ENCODE measurements around the gene B4GALT3.

The B4GALT3 gene

GRCh38 chr1:161172776-161173376 is 4.4 kb downstream of the B4GALT3 start:
- no peak for TF ChIP-seq CTCF (IDR thresholded peaks at IDR 0.05; ENCODE audit: control extremely low read depth, extremely low read depth, low read depth, missing control alignments)
- POLR2A ChIA-PET: no interaction called here
- CTCF ChIA-PET: no interaction called here
- DNase-seq (ENCODE audit: extremely low spot score): no peak

DNA sequence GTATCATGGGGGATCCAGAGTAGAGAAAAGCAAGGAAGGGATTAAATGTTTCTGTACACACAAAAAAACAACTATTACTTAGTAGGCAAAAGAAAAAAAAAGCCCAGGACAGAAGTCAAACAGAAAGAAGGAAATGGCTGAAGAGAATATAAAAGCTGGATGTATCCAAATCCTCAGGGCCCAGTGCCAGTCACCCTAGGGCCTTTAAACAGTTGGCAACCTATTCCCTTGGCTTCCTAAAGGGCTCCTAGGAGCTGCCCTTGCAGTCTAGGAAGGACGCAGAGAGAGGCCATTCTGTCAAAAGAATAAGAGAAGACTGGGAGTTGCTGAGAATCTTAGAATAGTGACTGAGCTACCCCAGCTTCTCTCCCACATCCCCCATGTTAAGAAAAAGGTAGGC is 5.0 kb downstream of the B4GALT3 start:
- no peak for TF ChIP-seq CTCF (IDR thresholded peaks at IDR 0.05; ENCODE audit: control extremely low read depth, extremely low read depth, low read depth, missing control alignments)
- ChIA-PET CTCF (interaction anchor here (1.9 kb wide), 1 partner anchor 20 kb away, joined by 11 read pairs; no protein-coding TSS in a partner anchor), POLR2A (no interaction called here)
- DNase-seq (ENCODE audit: extremely low spot score): no peak

DNA sequence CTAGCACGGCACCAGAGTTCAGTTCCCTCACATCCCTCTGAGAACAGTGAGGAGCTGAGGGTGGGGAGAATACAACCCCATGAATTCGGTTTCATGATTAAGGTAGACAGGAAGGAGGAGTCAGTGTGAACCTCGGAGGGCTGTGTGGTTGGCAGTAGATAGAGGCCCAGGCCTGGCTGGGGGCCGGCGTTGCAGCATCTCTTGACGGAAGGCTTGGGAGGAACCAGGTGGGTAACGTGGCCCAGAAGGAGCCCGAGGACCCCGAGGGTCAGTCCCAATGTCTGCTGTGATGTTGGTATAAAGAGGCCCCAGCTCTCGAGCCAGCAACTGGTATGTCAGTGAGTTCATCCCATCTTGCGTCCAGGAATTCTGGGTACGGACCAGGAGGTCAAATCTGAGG is 5.6 kb downstream of the B4GALT3 start:
- ChIA-PET CTCF (interaction anchor here (1.0 to 2.4 kb wide), 3 partner anchors 9 to 20 kb away, joined by 6 to 11 read pairs (median 6); no protein-coding TSS in a partner anchor), POLR2A (no interaction called here)
- DNase-seq (ENCODE audit: extremely low spot score): no peak
- TF ChIP-seq CTCF (IDR thresholded peaks at IDR 0.05; ENCODE audit: control extremely low read depth, extremely low read depth, low read depth, missing control alignments): no peak

- CTCF ChIA-PET: interaction anchor here (1.0 to 2.4 kb wide), 4 partner anchors 10 to 55 kb away, joined by 6 to 11 read pairs (median 7); partner anchors contain the start of gene TOMM40L
- DNase-seq (ENCODE audit: extremely low spot score): no peak
- POLR2A ChIA-PET: interaction anchor here (0.5 kb wide), 1 partner anchor 50 kb away, joined by 4 read pairs; no protein-coding TSS in a partner anchor
- no peak for TF ChIP-seq CTCF (IDR thresholded peaks at IDR 0.05; ENCODE audit: control extremely low read depth, extremely low read depth, low read depth, missing control alignments)
Measured at GRCh38 chr1:161171191-161171590, 6.1 kb downstream of the B4GALT3 start.

DNA sequence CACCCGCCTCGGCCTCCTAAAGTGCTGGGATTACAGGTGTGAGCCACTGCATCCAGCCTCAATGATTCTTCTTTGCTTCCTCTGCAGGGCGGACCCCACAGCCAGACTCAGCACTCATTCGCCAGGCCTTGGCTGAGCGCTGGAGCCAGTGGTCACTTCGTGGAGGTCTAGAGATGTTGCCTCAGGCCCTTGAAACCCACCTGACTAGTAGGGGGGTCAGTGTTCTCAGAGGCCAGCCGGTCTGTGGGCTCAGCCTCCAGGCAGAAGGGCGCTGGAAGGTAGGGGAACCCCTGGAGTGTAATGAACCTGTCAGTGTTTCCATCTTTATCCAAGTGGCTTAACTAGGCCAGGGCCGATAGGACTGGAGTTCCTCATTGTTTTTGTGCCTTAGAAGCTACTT is 8.4 kb downstream of the B4GALT3 start:
- CTCF ChIA-PET: interaction anchor here (4.5 kb wide), 1 partner anchor 8 kb away, joined by 22 read pairs; the partner anchor contains the start of gene B4GALT3
- DNase-seq (ENCODE audit: extremely low spot score): no peak
- POLR2A ChIA-PET: no interaction called here
- no peak for TF ChIP-seq CTCF (IDR thresholded peaks at IDR 0.05; ENCODE audit: control extremely low read depth, extremely low read depth, low read depth, missing control alignments)

DNA sequence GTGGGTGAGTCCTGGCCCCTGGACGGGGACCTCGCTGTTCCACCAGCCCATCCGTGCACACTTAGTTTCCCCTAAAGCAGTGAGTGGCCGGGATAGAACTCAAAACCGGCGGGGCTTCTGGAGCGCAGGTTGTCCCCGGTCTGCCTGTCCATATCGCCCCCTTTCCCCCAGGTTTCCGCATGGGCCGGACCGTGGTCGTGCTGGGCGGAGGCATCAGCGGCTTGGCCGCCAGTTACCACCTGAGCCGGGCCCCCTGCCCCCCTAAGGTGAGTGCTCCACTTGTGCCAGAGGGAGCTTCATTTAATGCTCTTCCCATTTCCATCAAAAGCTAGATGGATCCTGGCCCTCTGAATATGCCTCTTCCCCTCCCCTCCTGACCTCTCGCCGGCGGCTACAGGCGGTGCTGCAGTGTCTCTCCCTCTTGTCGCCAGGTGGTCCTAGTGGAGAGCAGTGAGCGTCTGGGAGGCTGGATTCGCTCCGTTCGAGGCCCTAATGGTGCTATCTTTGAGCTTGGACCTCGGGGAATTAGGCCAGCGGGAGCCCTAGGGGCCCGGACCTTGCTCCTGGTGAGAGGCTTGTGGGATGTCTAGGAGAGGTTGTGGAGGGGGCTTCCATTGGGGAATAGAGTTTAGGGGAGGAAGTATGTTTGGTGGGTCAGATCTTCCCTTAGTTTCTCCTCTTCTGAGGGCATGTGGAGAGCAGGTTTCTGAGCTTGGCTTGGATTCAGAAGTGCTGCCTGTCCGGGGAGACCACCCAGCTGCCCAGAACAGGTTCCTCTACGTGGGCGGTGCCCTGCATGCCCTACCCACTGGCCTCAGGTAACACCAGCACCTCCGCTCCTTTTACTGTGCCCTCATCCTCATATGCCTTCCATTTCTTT is 10.4 kb downstream of the B4GALT3 start:
- ChIA-PET POLR2A (interaction anchor here (0.6 to 1.7 kb wide), 7 partner anchors 9 to 121 kb away, joined by 3 to 8 read pairs (median 5); partner anchors contain the start of genes ARHGAP30, NDUFS2, TOMM40L and USF1), CTCF (interaction anchor here (0.7 to 4.5 kb wide), 20 partner anchors 10 to 272 kb away, joined by 3 to 32 read pairs (median 6); partner anchors contain the start of genes B4GALT3, TOMM40L and UFC1)
- no peak for DNase-seq (ENCODE audit: extremely low spot score)
- TF ChIP-seq CTCF (IDR thresholded peaks at IDR 0.05; ENCODE audit: control extremely low read depth, extremely low read depth, low read depth, missing control alignments): no peak

All from GM10248 (cell line).